H9 (cell line): ENCODE results near the gene BIRC3. TPM values are rescaled to one million over a fixed set of nuclear protein-coding genes. Genes with fewer than 3 reads are reported as not detected.

Experiments used
- DNase-seq: peaks from one replicate; pipeline ENCODE4 v3.0.0-alpha.2; 2017
- H2AFZ ChIP-seq: one replicate; pipeline ENCODE4 v1.6.1; 2013; ENCODE audit warnings: mild to moderate bottlenecking, low read length, control low read depth, moderate library complexity
- H2AK5ac ChIP-seq: 2 replicates; pipeline ENCODE4 v1.6.1; 2013; ENCODE audit warnings: low read length, control low read depth, mixed read lengths; ENCODE audit not compliant: insufficient read length
- H2BK120ac ChIP-seq: one replicate; pipeline ENCODE4 v1.6.1; 2013; ENCODE audit warnings: low read depth, mild to moderate bottlenecking, low read length, control low read depth, inconsistent platforms; ENCODE audit not compliant: poor library complexity, severe bottlenecking
- H2BK12ac ChIP-seq: 2 replicates; pipeline ENCODE4 v1.6.1; 2013; ENCODE audit warnings: low read length, control low read depth, mixed read lengths, low read depth; ENCODE audit not compliant: insufficient read length
- H2BK15ac ChIP-seq: 2 replicates; pipeline ENCODE4 v1.6.1; 2013; ENCODE audit warnings: low read depth, low read length, control low read depth
- H2BK20ac ChIP-seq: one replicate; pipeline ENCODE4 v1.6.1; 2013; ENCODE audit warnings: low read depth, mild to moderate bottlenecking, low read length, control low read depth, inconsistent platforms; ENCODE audit not compliant: poor library complexity, severe bottlenecking
- H2BK5ac ChIP-seq: 2 replicates; pipeline ENCODE4 v1.6.1; 2013; ENCODE audit warnings: low read length, control low read depth, mixed read lengths; ENCODE audit not compliant: insufficient read length
- H3K14ac ChIP-seq: 2 replicates; pipeline ENCODE4 v1.6.1; 2013; ENCODE audit warnings: low read length, control low read depth; ENCODE audit not compliant: insufficient read depth
- H3K18ac ChIP-seq: 2 replicates; pipeline ENCODE4 v1.6.1; 2013; ENCODE audit warnings: low read depth, mild to moderate bottlenecking, mixed read lengths, low read length, control low read depth; ENCODE audit not compliant: insufficient read length
- H3K23ac ChIP-seq: 2 replicates; pipeline ENCODE4 v1.6.1; 2013; ENCODE audit warnings: low read length, control low read depth, mixed read lengths, low read depth; ENCODE audit not compliant: insufficient read length
- H3K23me2 ChIP-seq: 2 replicates; pipeline ENCODE4 v1.6.1; 2013; ENCODE audit warnings: low read depth, mild to moderate bottlenecking, mixed read lengths, low read length, control low read depth; ENCODE audit not compliant: insufficient read length, poor library complexity, severe bottlenecking
- H3K27ac ChIP-seq: 2 replicates; pipeline ENCODE4 v1.5.1; 2013; ENCODE audit warnings: low read length, control low read depth, mixed read lengths, low read depth; ENCODE audit not compliant: insufficient read length
- H3K27me3 ChIP-seq: 2 replicates; pipeline ENCODE4 v1.6.1; 2013; ENCODE audit warnings: low read length, control low read depth, inconsistent platforms; ENCODE audit not compliant: insufficient read depth
- H3K4ac ChIP-seq: 2 replicates; pipeline ENCODE4 v1.6.1; 2013; ENCODE audit warnings: low read depth, mild to moderate bottlenecking, control low read depth, inconsistent platforms, low read length, moderate library complexity
- H3K4me1 ChIP-seq: 2 replicates; pipeline ENCODE4 v1.6.1; 2013; ENCODE audit warnings: low read length, control low read depth, inconsistent platforms; ENCODE audit not compliant: insufficient read depth
- H3K4me2 ChIP-seq: 2 replicates; pipeline ENCODE4 v1.6.1; 2013; ENCODE audit warnings: low read length, control low read depth, mixed read lengths; ENCODE audit not compliant: insufficient read length, insufficient read depth
- H3K56ac ChIP-seq: 2 replicates; pipeline ENCODE4 v1.6.1; 2013; ENCODE audit warnings: low read depth, mild to moderate bottlenecking, mixed read lengths, low read length, control low read depth; ENCODE audit not compliant: insufficient read length
- H3K79me1 ChIP-seq: 2 replicates; pipeline ENCODE4 v1.6.1; 2013; ENCODE audit warnings: low read depth, mild to moderate bottlenecking, moderate library complexity, low read length, control low read depth, inconsistent platforms; ENCODE audit not compliant: insufficient read depth, poor library complexity, severe bottlenecking
- H3K79me2 ChIP-seq: 2 replicates; pipeline ENCODE4 v1.6.1; 2013; ENCODE audit warnings: low read length, control low read depth, inconsistent platforms; ENCODE audit not compliant: insufficient read depth
- H3K9ac ChIP-seq: 2 replicates; pipeline ENCODE4 v1.6.1; 2013; ENCODE audit warnings: low read length, control low read depth, mixed read lengths; ENCODE audit not compliant: insufficient read length; ENCODE audit errors: extremely low read depth
- H3K9me3 ChIP-seq: one replicate; pipeline ENCODE4 v1.6.1; 2013; ENCODE audit warnings: low read depth, low read length, inconsistent platforms; ENCODE audit not compliant: control insufficient read depth
- H3T11ph ChIP-seq: one replicate; pipeline ENCODE4 v1.6.1; 2013; ENCODE audit warnings: mild to moderate bottlenecking, low read length, control low read depth, inconsistent platforms
- H4K20me1 ChIP-seq: one replicate; pipeline ENCODE4 v1.6.1; 2013; ENCODE audit not compliant: control insufficient read depth, insufficient read length, insufficient read depth
- H4K5ac ChIP-seq: 2 replicates; pipeline ENCODE4 v1.6.1; 2013; ENCODE audit warnings: low read depth, mild to moderate bottlenecking, mixed read lengths, low read length, control low read depth; ENCODE audit not compliant: insufficient read length
- H4K8ac ChIP-seq: replicated peaks from 2 replicates; pipeline ENCODE4 v1.6.1; 2013; ENCODE audit warnings: low read length, control low read depth, mixed read lengths, low read depth; ENCODE audit not compliant: insufficient read length
- H4K91ac ChIP-seq: 2 replicates; pipeline ENCODE4 v1.6.1; 2013; ENCODE audit warnings: low read depth, mild to moderate bottlenecking, moderate library complexity, mixed read lengths, low read length, control low read depth; ENCODE audit not compliant: insufficient read length
- H3K27ac Mint-ChIP-seq, 3 experiments: 2 replicates in 2 of 3; 3 replicates in 1 of 3; pipeline ENCODE4 v1.8.0; 2020 to 2021; ENCODE audit warnings: mixed read lengths in 3 of 3, mild to moderate bottlenecking in 1 of 3, moderate library complexity in 1 of 3
- H3K27me3 Mint-ChIP-seq: 2 replicates; pipeline ENCODE4 v1.8.0; 2021; ENCODE audit warnings: low read depth, mild to moderate bottlenecking, moderate library complexity, mixed read lengths
- H3K36me3 Mint-ChIP-seq, 3 experiments: 2 replicates in 2 of 3; 3 replicates in 1 of 3; pipeline ENCODE4 v1.8.0; 2020 to 2021; ENCODE audit warnings: low read depth in 3 of 3, mixed read lengths in 3 of 3; ENCODE audit not compliant: insufficient read depth in 1 of 3
- H3K4me1 Mint-ChIP-seq, 2 experiments: 2 replicates each; pipeline ENCODE4 v1.8.0; 2020; ENCODE audit warnings: mixed read lengths in 2 of 2
- H3K4me3 Mint-ChIP-seq, 2 experiments: 2 replicates in 1 of 2; 3 replicates in 1 of 2; pipeline ENCODE4 v1.8.0; 2020 to 2021; ENCODE audit warnings: mild to moderate bottlenecking in 2 of 2, mixed read lengths in 2 of 2, moderate library complexity in 1 of 2
- H3K9me3 Mint-ChIP-seq, 2 experiments: 2 replicates in 1 of 2; 3 replicates in 1 of 2; pipeline ENCODE4 v1.8.0; 2020; ENCODE audit warnings: mild to moderate bottlenecking in 2 of 2, mixed read lengths in 2 of 2, moderate library complexity in 1 of 2
- CTCF ChIP-seq: fragments of 200-600 bp; sonication (generic); conservative IDR thresholded peaks from 3 replicates; pipeline ENCODE4 v1.8.0; 2021; ENCODE audit warnings: antibody characterized with exemption, mild to moderate bottlenecking
- WGBS: extraction: QIAGEN DNeasy Blood & Tissue Kit; methylation state at CpG from one replicate; pipeline ENCODE4 v1.1.7; 2013; ENCODE audit warnings: missing lambda C conversion rate, low lambda C conversion rate, mixed read lengths; ENCODE audit not compliant: insufficient read length; ENCODE audit errors: extremely low coverage; 5-methylcytosine and 5-hydroxymethylcytosine counted together
- total RNA-seq: library from RNA; stranded (reverse); gene quantifications from 2 replicates; pipeline ENCODE4 v1.2.1, GENCODE V29; 2021

Gene BIRC3
- total RNA-seq, 1 experiment from 2014 or later, result 0.04 TPM

GRCh38 chr11:102279641-102280170, 37.6 kb upstream of the BIRC3 start:
- H2BK120ac ChIP-seq, result no peak overlapping the region
- no peaks in the 10 kb centered on the region for H3K79me2 ChIP-seq
- no peak overlapping the region for H2BK5ac ChIP-seq
- no peaks in the 10 kb centered on the region for H3K9me3 ChIP-seq
- H3K36me3 Mint-ChIP-seq, result peaks cover 0 to 12% (median 0%) of the 10 kb centered on the region in 3 experiments; a peak in 1 of 7 replicates
- no peak overlapping the region for H3K18ac ChIP-seq
- no peak overlapping the region for H4K8ac ChIP-seq
- no peak overlapping the region for H3K9ac ChIP-seq
- peak overlapping the region; percentile 49 for H3K4me2 ChIP-seq
- no peaks in the 10 kb centered on the region for H3K79me1 ChIP-seq
- H3K4me1 ChIP-seq, result peaks cover 3% of the 10 kb centered on the region; the same call in 1 of the 2 replicates
- H3K23me2 ChIP-seq, result no peaks in the 10 kb centered on the region
- no peak overlapping the region for H3K56ac ChIP-seq
- H3K27ac Mint-ChIP-seq, result peak overlapping the region in 2 of 3 experiments; percentile 81 to 91; a peak in 3 of 7 replicates
- H4K20me1 ChIP-seq, result no peaks in the 10 kb centered on the region
- no peak overlapping the region for H2AFZ ChIP-seq
- H2BK12ac ChIP-seq, result no peak overlapping the region
- H3T11ph ChIP-seq, result no peak overlapping the region
- H3K23ac ChIP-seq, result no peak overlapping the region
- peak overlapping the region; percentile 1 to 72; a peak in 4 of 5 replicates for H3K4me3 Mint-ChIP-seq
- H3K14ac ChIP-seq, result no peak overlapping the region
- peaks cover 25 to 33% of the 10 kb centered on the region in 2 experiments for H3K4me1 Mint-ChIP-seq
- H2BK15ac ChIP-seq, result no peak overlapping the region
- H3K27ac ChIP-seq, result no peak overlapping the region
- WGBS, result 60% methylated on average over 1 of the region's 13 CpGs
- TF ChIP-seq CTCF, result no peak
- H2AK5ac ChIP-seq, result no peak overlapping the region
- H4K91ac ChIP-seq, result no peak overlapping the region
- H2BK20ac ChIP-seq, result no peak overlapping the region
- no peak overlapping the region for H4K5ac ChIP-seq
- no peak overlapping the region for H3K4ac ChIP-seq
- no peak for DNase-seq
- H3K27me3 ChIP-seq, result no peaks in the 10 kb centered on the region
- no peaks in the 10 kb centered on the region for H3K27me3 Mint-ChIP-seq
- H3K9me3 Mint-ChIP-seq, result no peaks in the 10 kb centered on the region
